Mesenchymal stem cell (in vitro differentiated cells and primary cell): ENCODE results near the gene PPHLN1.

Experiments
- DNase-seq: peaks from one replicate; pipeline ENCODE4 v3.0.0-alpha.2; 2013
- H2AFZ ChIP-seq: one replicate; pipeline ENCODE4 v1.6.1; 2013; ENCODE audit warnings: low read depth, mild to moderate bottlenecking, control low read depth, inconsistent platforms, low read length, moderate library complexity
- H2AK5ac ChIP-seq: 2 replicates; pipeline ENCODE4 v1.6.1; 2013; ENCODE audit warnings: low read length, moderate library complexity, mild to moderate bottlenecking, inconsistent platforms; ENCODE audit not compliant: severe bottlenecking
- H2BK120ac ChIP-seq: one replicate; pipeline ENCODE4 v1.6.1; 2013; ENCODE audit warnings: low read depth, mild to moderate bottlenecking, inconsistent platforms, low read length, moderate library complexity
- H2BK12ac ChIP-seq, 2 experiments: one replicate each; pipeline ENCODE4 v1.6.1; 2013; ENCODE audit warnings: inconsistent platforms in 2 of 2, low read length in 2 of 2, mild to moderate bottlenecking in 2 of 2, moderate library complexity in 2 of 2, control low read depth in 1 of 2
- H2BK15ac ChIP-seq: one replicate; pipeline ENCODE4 v1.6.1; 2013; ENCODE audit warnings: mild to moderate bottlenecking, low read depth, inconsistent platforms; ENCODE audit not compliant: poor library complexity, severe bottlenecking
- H2BK5ac ChIP-seq: 2 replicates; pipeline ENCODE4 v1.6.1; 2013; ENCODE audit warnings: low read depth, mild to moderate bottlenecking, low read length, control low read depth, inconsistent platforms; ENCODE audit not compliant: poor library complexity, severe bottlenecking
- H3K14ac ChIP-seq, 2 experiments: one replicate each; pipeline ENCODE4 v1.6.1; 2013; ENCODE audit warnings: inconsistent platforms in 2 of 2, low read length in 2 of 2, control low read depth in 1 of 2, mild to moderate bottlenecking in 1 of 2, moderate library complexity in 1 of 2
- H3K18ac ChIP-seq, 2 experiments: one replicate each; pipeline ENCODE4 v1.6.1; 2013; ENCODE audit warnings: inconsistent platforms in 2 of 2, low read length in 2 of 2, control low read depth in 1 of 2, low read depth in 1 of 2, mild to moderate bottlenecking in 1 of 2
- H3K23ac ChIP-seq, 2 experiments: one replicate each; pipeline ENCODE4 v1.6.1; 2013; ENCODE audit warnings: inconsistent platforms in 2 of 2, low read length in 2 of 2, mild to moderate bottlenecking in 2 of 2, moderate library complexity in 2 of 2, control low read depth in 1 of 2
- H3K27ac ChIP-seq: 2 replicates; pipeline ENCODE4 v1.5.1; 2013; ENCODE audit warnings: mild to moderate bottlenecking, moderate library complexity, low read length, control low read depth, inconsistent platforms; ENCODE audit not compliant: poor library complexity, severe bottlenecking
- H3K27me3 ChIP-seq, 2 experiments: 2 replicates each; pipeline versions ENCODE4 v1.6.1 to v1.7.0; 2013; ENCODE audit warnings: low read length in 2 of 2, mild to moderate bottlenecking in 2 of 2, moderate library complexity in 2 of 2, control low read depth in 1 of 2, inconsistent platforms in 1 of 2; ENCODE audit not compliant: control insufficient read depth in 1 of 2, insufficient read depth in 1 of 2
- H3K36me3 ChIP-seq, 2 experiments: 2 replicates each; pipeline versions ENCODE4 v1.6.1 to v1.7.0; 2013; ENCODE audit warnings: low read length in 2 of 2, control low read depth in 1 of 2, inconsistent platforms in 1 of 2, low read depth in 1 of 2, mild to moderate bottlenecking in 1 of 2; ENCODE audit not compliant: insufficient read depth in 2 of 2, control insufficient read depth in 1 of 2
- H3K4ac ChIP-seq, 2 experiments: one replicate each; pipeline ENCODE4 v1.6.1; 2013; ENCODE audit warnings: inconsistent platforms in 2 of 2, low read length in 2 of 2, mild to moderate bottlenecking in 2 of 2, moderate library complexity in 2 of 2, control low read depth in 1 of 2, low read depth in 1 of 2
- H3K4me1 ChIP-seq: 2 replicates; pipeline ENCODE4 v1.6.1; 2013; ENCODE audit warnings: low read depth, low read length, control low read depth; ENCODE audit not compliant: control insufficient read depth, insufficient read depth
- H3K4me2 ChIP-seq: 2 replicates; pipeline ENCODE4 v1.6.1; 2013; ENCODE audit warnings: low read length, mild to moderate bottlenecking, inconsistent platforms; ENCODE audit not compliant: poor library complexity, severe bottlenecking
- H3K4me3 ChIP-seq, 2 experiments: 2 replicates each; pipeline versions ENCODE4 v1.5.1 to v1.7.0; 2013; ENCODE audit warnings: low read length in 2 of 2, mild to moderate bottlenecking in 2 of 2, control low read depth in 1 of 2, low read depth in 1 of 2; ENCODE audit not compliant: insufficient read depth in 1 of 2
- H3K79me1 ChIP-seq: replicated peaks from 2 replicates; pipeline ENCODE4 v1.6.1; 2013; ENCODE audit warnings: mild to moderate bottlenecking, control low read depth, low read length, inconsistent platforms; ENCODE audit not compliant: poor library complexity, severe bottlenecking
- H3K9ac ChIP-seq: 2 replicates; pipeline ENCODE4 v1.7.0; 2013; ENCODE audit warnings: mild to moderate bottlenecking, low read length, moderate library complexity
- H3K9me3 ChIP-seq: 2 replicates; pipeline ENCODE4 v1.7.0; 2013; ENCODE audit warnings: mild to moderate bottlenecking, low read length; ENCODE audit not compliant: control insufficient read depth
- H4K8ac ChIP-seq: one replicate; pipeline ENCODE4 v1.6.1; 2013; ENCODE audit warnings: inconsistent platforms, mild to moderate bottlenecking, low read length, moderate library complexity
- H4K91ac ChIP-seq: one replicate; pipeline ENCODE4 v1.6.1; 2013; ENCODE audit warnings: mild to moderate bottlenecking, low read length, inconsistent platforms
- WGBS: methylation state at CpG from one replicate; pipeline ENCODE4 v1.1.7; 2013; ENCODE audit warnings: mixed read lengths; 5-methylcytosine and 5-hydroxymethylcytosine counted together

Gene PPHLN1

DNA sequence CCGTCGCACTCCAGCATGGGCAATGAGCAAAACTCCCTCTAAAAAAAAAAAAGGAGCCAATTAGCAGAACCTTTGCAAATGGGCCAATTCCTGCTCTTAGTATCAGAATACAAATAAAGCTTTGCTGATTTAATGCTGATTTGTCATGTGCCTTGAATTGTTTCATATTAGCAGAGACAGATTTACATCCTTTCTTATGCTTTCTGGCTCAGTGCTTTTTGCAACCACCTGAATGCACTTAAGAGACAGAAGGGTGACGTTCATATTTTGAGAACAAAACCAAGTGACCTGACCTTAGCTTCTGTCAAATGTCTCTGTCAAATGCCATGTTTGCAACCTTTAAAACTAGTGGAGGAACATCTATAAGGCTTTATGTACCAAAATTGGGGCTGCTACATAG is 44.1 kb upstream of the PPHLN1 start:
- no peak overlapping the region for H4K8ac ChIP-seq
- H3K4ac ChIP-seq = no peak overlapping the region
- H2BK5ac ChIP-seq = no peak overlapping the region
- no peak overlapping the region for H2BK120ac ChIP-seq
- 75% methylated on average over 1 of the region's 3 CpGs for WGBS
- H3K79me1 ChIP-seq = no peaks in the 10 kb centered on the region
- no peak for DNase-seq
- no peak overlapping the region for H2BK12ac ChIP-seq
- no peak overlapping the region for H3K27ac ChIP-seq
- no peak overlapping the region for H2BK15ac ChIP-seq
- H2AFZ ChIP-seq = no peak overlapping the region
- H2AK5ac ChIP-seq = no peak overlapping the region
- H3K23ac ChIP-seq = no peak overlapping the region
- no peak overlapping the region for H3K4me3 ChIP-seq
- no peak overlapping the region for H3K18ac ChIP-seq
- H3K36me3 ChIP-seq = no peaks in the 10 kb centered on the region
- no peaks in the 10 kb centered on the region for H3K4me1 ChIP-seq
- no peak overlapping the region for H4K91ac ChIP-seq
- H3K9me3 ChIP-seq = no peaks in the 10 kb centered on the region
- no peaks in the 10 kb centered on the region for H3K27me3 ChIP-seq
- H3K4me2 ChIP-seq = no peak overlapping the region
- no peak overlapping the region for H3K9ac ChIP-seq
- no peak overlapping the region for H3K14ac ChIP-seq

DNA sequence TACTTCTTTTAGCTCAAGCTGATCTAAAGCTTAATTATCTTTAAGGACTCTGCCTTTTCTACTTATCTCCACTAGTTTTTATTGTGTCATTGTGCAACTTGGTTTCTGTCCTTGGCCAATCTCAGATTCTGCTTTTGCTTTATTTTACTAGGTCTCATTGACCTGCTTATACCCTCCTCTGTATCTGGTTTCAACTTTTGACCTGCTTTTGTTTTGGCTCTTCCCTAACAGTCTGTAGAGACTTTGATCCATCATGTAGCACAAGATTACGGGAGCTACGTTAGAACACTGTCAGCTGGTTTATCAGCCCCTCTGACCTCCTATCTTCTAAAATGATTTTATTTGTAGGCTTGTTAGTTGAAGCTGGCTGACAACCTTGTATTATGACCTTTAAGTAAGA is 43.7 kb upstream of the PPHLN1 start:
- no peak overlapping the region for H2BK12ac ChIP-seq
- no peak overlapping the region for H2AK5ac ChIP-seq
- no peak overlapping the region for H3K27ac ChIP-seq
- no peak overlapping the region for H4K91ac ChIP-seq
- no peaks in the 10 kb centered on the region for H3K4me1 ChIP-seq
- H2BK15ac ChIP-seq = no peak overlapping the region
- no peak overlapping the region for H2BK5ac ChIP-seq
- DNase-seq = no peak
- no peaks in the 10 kb centered on the region for H3K79me1 ChIP-seq
- no peak overlapping the region for H3K4me3 ChIP-seq
- H3K9ac ChIP-seq = no peak overlapping the region
- H2BK120ac ChIP-seq = no peak overlapping the region
- no peak overlapping the region for H3K4me2 ChIP-seq
- no peak overlapping the region for H3K23ac ChIP-seq
- no peak overlapping the region for H3K4ac ChIP-seq
- no peaks in the 10 kb centered on the region for H3K27me3 ChIP-seq
- H3K9me3 ChIP-seq = no peaks in the 10 kb centered on the region
- H4K8ac ChIP-seq = no peak overlapping the region
- no peak overlapping the region for H2AFZ ChIP-seq
- H3K36me3 ChIP-seq = no peaks in the 10 kb centered on the region
- no peak overlapping the region for H3K14ac ChIP-seq
- 100% methylated on average over 2 of the region's 2 CpGs for WGBS
- no peak overlapping the region for H3K18ac ChIP-seq

GRCh38 chr12:42283739-42284138 is 42.2 kb upstream of the PPHLN1 start:
- no peak overlapping the region for H4K8ac ChIP-seq
- no peak overlapping the region for H2BK15ac ChIP-seq
- no peak for DNase-seq
- no peak overlapping the region for H3K4me3 ChIP-seq
- H3K27ac ChIP-seq = no peak overlapping the region
- no peak overlapping the region for H3K23ac ChIP-seq
- no peak overlapping the region for H2AFZ ChIP-seq
- no peaks in the 10 kb centered on the region for H3K36me3 ChIP-seq
- H3K9me3 ChIP-seq = no peaks in the 10 kb centered on the region
- no peak overlapping the region for H2BK120ac ChIP-seq
- H2BK5ac ChIP-seq = no peak overlapping the region
- H3K79me1 ChIP-seq = no peaks in the 10 kb centered on the region
- no peak overlapping the region for H3K4me2 ChIP-seq
- no peak overlapping the region for H3K14ac ChIP-seq
- no peak overlapping the region for H2BK12ac ChIP-seq
- no peak overlapping the region for H4K91ac ChIP-seq
- H3K4me1 ChIP-seq = no peaks in the 10 kb centered on the region
- H3K18ac ChIP-seq = no peak overlapping the region
- H3K9ac ChIP-seq = no peak overlapping the region
- no peak overlapping the region for H3K4ac ChIP-seq
- H3K27me3 ChIP-seq = no peaks in the 10 kb centered on the region
- H2AK5ac ChIP-seq = no peak overlapping the region

GRCh38 chr12:42284157-42284556 is 41.8 kb upstream of the PPHLN1 start:
- no peaks in the 10 kb centered on the region for H3K36me3 ChIP-seq
- no peak overlapping the region for H3K18ac ChIP-seq
- H3K4me2 ChIP-seq = no peak overlapping the region
- no peak overlapping the region for H3K4me3 ChIP-seq
- no peak overlapping the region for H2BK12ac ChIP-seq
- no peak overlapping the region for H3K14ac ChIP-seq
- DNase-seq = no peak
- H3K27ac ChIP-seq = no peak overlapping the region
- H2AFZ ChIP-seq = no peak overlapping the region
- H3K23ac ChIP-seq = no peak overlapping the region
- H2BK120ac ChIP-seq = no peak overlapping the region
- no peaks in the 10 kb centered on the region for H3K4me1 ChIP-seq
- no peak overlapping the region for H2BK5ac ChIP-seq
- no peak overlapping the region for H2AK5ac ChIP-seq
- H4K91ac ChIP-seq = no peak overlapping the region
- H3K9ac ChIP-seq = no peak overlapping the region
- no peaks in the 10 kb centered on the region for H3K27me3 ChIP-seq
- no peak overlapping the region for H2BK15ac ChIP-seq
- H3K4ac ChIP-seq = no peak overlapping the region
- no CpG with 5 or more reads among the region's 1 CpG for WGBS
- no peak overlapping the region for H4K8ac ChIP-seq
- no peaks in the 10 kb centered on the region for H3K79me1 ChIP-seq
- no peaks in the 10 kb centered on the region for H3K9me3 ChIP-seq
